SW 1271 (cell line): ENCODE measurements around the gene CHST10.

ENCODE experiments used
- DNase-seq, 2 experiments: peaks; one replicate each; lab custom pipeline; 2025; lab: John Stamatoyannopoulos, UW

The CHST10 gene

GRCh38 chr2:100416935-100417710, at the start of gene CHST10:
TSS of gene CHST10 (minus strand) at chr2:100417668. CDS start at chr2:100406675, 10,993 bp downstream.
- peak; percentile 11 to 46 for DNase-seq

GRCh38 chr2:100460904-100461530, 43.5 kb upstream of the CHST10 start:
- DNase-seq: no peak

- DNase-seq: peak; percentile 4 to 11
These were observed 38.9 kb upstream of the CHST10 start for GRCh38 chr2:100456357-100456756.

- no peak for DNase-seq
These were observed 36.4 kb upstream of the CHST10 start for GRCh38 chr2:100453853-100454252.

GRCh38 chr2:100451734-100452133, 34.3 kb upstream of the CHST10 start:
- no peak for DNase-seq

GRCh38 chr2:100451092-100451491, 33.6 kb upstream of the CHST10 start:
- DNase-seq: no peak

GRCh38 chr2:100446696-100447095, 29.2 kb upstream of the CHST10 start:
- no peak for DNase-seq

- no peak for DNase-seq
These were observed 20.3 kb upstream of the CHST10 start for GRCh38 chr2:100437751-100438150.

- no peak for DNase-seq
These were observed 12.3 kb upstream of the CHST10 start for GRCh38 chr2:100429726-100430125.

GRCh38 chr2:100427627-100428258, 10.3 kb upstream of the CHST10 start:
- DNase-seq: peak in 1 of 2 experiments; percentile 40

- no peak for DNase-seq
These were observed 9.6 kb upstream of the CHST10 start for GRCh38 chr2:100427111-100427510.

GRCh38 chr2:100426384-100426720, 8.9 kb upstream of the CHST10 start:
- DNase-seq: no peak

- no peak for DNase-seq
These were observed 8.3 kb upstream of the CHST10 start for GRCh38 chr2:100425573-100426383.

- no peak for DNase-seq
These were observed 7.6 kb upstream of the CHST10 start for GRCh38 chr2:100425107-100425506.

- DNase-seq: no peak
These were observed 6.9 kb upstream of the CHST10 start for GRCh38 chr2:100424277-100424875.

GRCh38 chr2:100423631-100424030, 6.2 kb upstream of the CHST10 start:
- DNase-seq: no peak

- DNase-seq: peak in 1 of 2 experiments; percentile 53
These were observed 5.0 kb upstream of the CHST10 start for GRCh38 chr2:100422320-100423055.

GRCh38 chr2:100419915-100420314, 2.4 kb upstream of the CHST10 start:
- DNase-seq: no peak

- DNase-seq: no peak
These were observed 1.0 kb upstream of the CHST10 start for GRCh38 chr2:100418406-100418962.

GRCh38 chr2:100417711-100418124, 250 bp upstream of the CHST10 start:
- DNase-seq: peak in 1 of 2 experiments; percentile 31
